Spinal cord (tissue), 10 donors: ENCODE results near the gene GHDC. TPM values are rescaled to one million over a fixed set of nuclear protein-coding genes. Genes with fewer than 3 reads are reported as not detected.
"Not testable (repeated sequence)": the region's sequence is repeated elsewhere in the genome, so short reads cannot be mapped to it uniquely, and the experiment has no call there.

ENCODE experiments used
- DNase-seq, 6 donors: peaks; one replicate each; pipeline versions ENCODE4 v3.0.0 to v3.0.0-alpha.2; 2013 to 2015; ENCODE audit warnings: low spot score in 6 of 6, low read depth in 4 of 6
- H3K27ac ChIP-seq: one replicate; pipeline ENCODE4 v1.5.1; 2013; ENCODE audit warnings: low read depth, low read length, control low read depth
- H3K27me3 ChIP-seq: one replicate; pipeline ENCODE4 v1.6.1; 2013; ENCODE audit warnings: low read length; ENCODE audit not compliant: control insufficient read depth, insufficient read depth
- H3K36me3 ChIP-seq: one replicate; pipeline ENCODE4 v1.6.1; 2013; ENCODE audit warnings: low read length; ENCODE audit not compliant: control insufficient read depth, insufficient read depth
- H3K4me1 ChIP-seq: one replicate; pipeline ENCODE4 v1.6.1; 2013; ENCODE audit warnings: low read length; ENCODE audit not compliant: control insufficient read depth, insufficient read depth
- H3K4me3 ChIP-seq: one replicate; pipeline ENCODE4 v1.5.1; 2013; ENCODE audit warnings: low read depth, low read length, control low read depth
- H3K9me3 ChIP-seq: one replicate; pipeline ENCODE4 v1.6.1; 2013; ENCODE audit warnings: low read length; ENCODE audit not compliant: control insufficient read depth, insufficient read depth
- WGBS: methylation state at CpG from one replicate; pipeline ENCODE4 v1.1.5; 2013; ENCODE audit warnings: missing lambda C conversion rate; ENCODE audit not compliant: insufficient coverage; 5-methylcytosine and 5-hydroxymethylcytosine counted together
- polyA plus RNA-seq, 2 donors: library from polyadenylated mRNA; unstranded; fragments of 120-200 nt; gene quantifications; one replicate each; pipeline ENCODE4 v1.2.1, GENCODE V29; 2013; ENCODE audit not compliant: insufficient read length in 2 of 2
- total RNA-seq, 2 donors: library from RNA; depleted of rRNA in 1 of 2; stranded (reverse); fragments of 120-200 nt in 1 of 2; fragments of >200 nt in 1 of 2; gene quantifications; one replicate each; pipeline versions ENCODE4 v1.2.3 to v1.2.4, GENCODE V29; 2013 to 2014
- donor health status: healthy.

GHDC gene
- total and polyA plus RNA-seq, 4 donors: 7.1 to 16.0 (median 13.2) TPM

- DNase-seq: peak in 1 of 6 donors; percentile 32
- Histone ChIP-seq H3K4me3 (no peak overlapping the region), H3K36me3 (peaks cover 7% of the 10 kb centered on the region), H3K4me1 (no peaks in the 10 kb centered on the region), H3K9me3 (no peaks in the 10 kb centered on the region), H3K27me3 (no peaks in the 10 kb centered on the region), H3K27ac (no peak overlapping the region)
- 93% methylated on average over 3 of the region's 5 CpGs for WGBS
Measured at GRCh38 chr17:42230225-42230624, 35.9 kb upstream of the GHDC start.

GRCh38 chr17:42227849-42228700 is 33.8 kb upstream of the GHDC start:
- H3K4me1 ChIP-seq: no peaks in the 10 kb centered on the region

GRCh38 chr17:42225646-42226045 is 31.4 kb upstream of the GHDC start:
- WGBS: no CpG with 5 or more reads among the region's 5 CpGs
- Histone ChIP-seq H3K4me3 (no peak overlapping the region), H3K4me1 (no peaks in the 10 kb centered on the region), H3K27me3 (no peaks in the 10 kb centered on the region), H3K27ac (no peak overlapping the region), H3K36me3 (peaks cover 34% of the 10 kb centered on the region), H3K9me3 (no peaks in the 10 kb centered on the region)
- no peak for DNase-seq

More at GRCh38 chr17:42227849-42228700, 33.8 kb upstream of the GHDC start:
- Histone ChIP-seq H3K9me3 (no peaks in the 10 kb centered on the region), H3K36me3 (peaks cover 20% of the 10 kb centered on the region), H3K27me3 (no peaks in the 10 kb centered on the region), H3K27ac (no peak overlapping the region), H3K4me3 (no peak overlapping the region)
- DNase-seq: no peak
- 78% methylated on average over 9 of the region's 11 CpGs for WGBS

- WGBS: 88% methylated on average over 2 of the region's 6 CpGs
- Histone ChIP-seq H3K27ac (no peak overlapping the region), H3K4me1 (no peaks in the 10 kb centered on the region), H3K4me3 (no peak overlapping the region), H3K27me3 (no peaks in the 10 kb centered on the region), H3K36me3 (peaks cover 44% of the 10 kb centered on the region), H3K9me3 (no peaks in the 10 kb centered on the region)
- no peak for DNase-seq
Measured at GRCh38 chr17:42224651-42225050, 30.4 kb upstream of the GHDC start.

- Histone ChIP-seq H3K9me3 (no peaks in the 10 kb centered on the region), H3K27me3 (no peaks in the 10 kb centered on the region), H3K4me3 (no peak overlapping the region), H3K27ac (no peak overlapping the region), H3K36me3 (peaks cover 59% of the 10 kb centered on the region), H3K4me1 (no peaks in the 10 kb centered on the region)
- 20% methylated on average over 1 of the region's 3 CpGs for WGBS
- DNase-seq: peak in 2 of 6 donors; percentile 36 to 52
Measured at GRCh38 chr17:42221886-42222745, 27.8 kb upstream of the GHDC start.

GRCh38 chr17:42219280-42219679 is 25.0 kb upstream of the GHDC start:
- H3K36me3 ChIP-seq: peaks cover 72% of the 10 kb centered on the region
- H3K4me3 ChIP-seq, DNase-seq, H3K27ac ChIP-seq, H3K27me3 ChIP-seq, H3K4me1 ChIP-seq, H3K9me3 ChIP-seq: not testable (repeated sequence)
- WGBS: no CpG with 5 or more reads among the region's 17 CpGs

- Histone ChIP-seq H3K27ac (no peak overlapping the region), H3K9me3 (no peaks in the 10 kb centered on the region), H3K4me3 (no peak overlapping the region), H3K4me1 (peaks cover 3% of the 10 kb centered on the region), H3K36me3 (peaks cover 75% of the 10 kb centered on the region), H3K27me3 (no peaks in the 10 kb centered on the region)
- DNase-seq: no peak
- WGBS: no CpG with 5 or more reads among the region's 2 CpGs
Measured at GRCh38 chr17:42214156-42214555, 19.9 kb upstream of the GHDC start.

GRCh38 chr17:42212382-42212781 is 18.1 kb upstream of the GHDC start:
- Histone ChIP-seq H3K9me3 (no peaks in the 10 kb centered on the region), H3K27me3 (no peaks in the 10 kb centered on the region), H3K4me3 (no peak overlapping the region), H3K36me3 (peaks cover 76% of the 10 kb centered on the region), H3K4me1 (peaks cover 3% of the 10 kb centered on the region), H3K27ac (no peak overlapping the region)
- DNase-seq: no peak
- 100% methylated on average over 1 of the region's 7 CpGs for WGBS

- H3K27ac ChIP-seq, H3K27me3 ChIP-seq, H3K9me3 ChIP-seq, H3K4me3 ChIP-seq, H3K4me1 ChIP-seq: not testable (repeated sequence)
- DNase-seq: peak in 1 of 6 donors; percentile 13
- 47% methylated on average over 3 of the region's 9 CpGs for WGBS
- peaks cover 75% of the 10 kb centered on the region for H3K36me3 ChIP-seq
Measured at GRCh38 chr17:42211921-42212341, 17.6 kb upstream of the GHDC start.
